SK-N-SH treated with all-trans-retinoic acid at 6 μM for 48 hours (cell line): Measurements from ENCODE around the gene USP36.

ENCODE experiments used
- ARNTL ChIP-seq: fragments of 450-650 bp; formaldehyde crosslinking; IDR thresholded peaks from 2 replicates; pipeline ENCODE4 v1.5.0; 2020; ENCODE audit warnings: low read depth, mild to moderate bottlenecking, moderate library complexity, borderline replicate concordance
- BACH2 ChIP-seq: fragments of 250-450 bp; sonication (Bioruptor Pico); IDR thresholded peaks from 2 replicates; pipeline ENCODE4 v1.9.0; 2021; ENCODE audit warnings: mild to moderate bottlenecking, borderline replicate concordance
- CSDC2 ChIP-seq: fragments of 250-450 bp; sonication (Bioruptor Pico); IDR thresholded peaks from 2 replicates; pipeline ENCODE4 v1.5.0; 2020; ENCODE audit warnings: mild to moderate bottlenecking, moderate library complexity
- ESRRG ChIP-seq: fragments of 250-450 bp; sonication (Bioruptor Pico); IDR thresholded peaks from 2 replicates; pipeline ENCODE4 v1.6.1; 2021; ENCODE audit warnings: mild to moderate bottlenecking
- ISL1 ChIP-seq: fragments of 250-450 bp; sonication (Bioruptor Pico); IDR thresholded peaks from 2 replicates; pipeline ENCODE4 v2.1.2; 2022; ENCODE audit warnings: mild to moderate bottlenecking, moderate library complexity
- OSR1 ChIP-seq: fragments of 250-450 bp; sonication (Bioruptor Pico); IDR thresholded peaks from 2 replicates; pipeline ENCODE4 v1.8.0; 2022; ENCODE audit warnings: moderate library complexity, mild to moderate bottlenecking, inconsistent platforms
- POU6F1 ChIP-seq: fragments of 250-450 bp; sonication (Bioruptor Pico); IDR thresholded peaks from 2 replicates; pipeline ENCODE4 v1.8.0; 2021; ENCODE audit warnings: low read depth, mild to moderate bottlenecking, moderate library complexity, borderline replicate concordance
- TOX ChIP-seq: fragments of 250-450 bp; sonication (Bioruptor Pico); IDR thresholded peaks from 2 replicates; pipeline ENCODE4 v1.8.0; 2021; ENCODE audit warnings: mild to moderate bottlenecking, moderate library complexity, borderline replicate concordance
- ZFP3 ChIP-seq: fragments of 250-450 bp; sonication (Bioruptor Pico); IDR thresholded peaks from 2 replicates; pipeline ENCODE4 v1.5.0; 2020; ENCODE audit warnings: mild to moderate bottlenecking, moderate library complexity
- ZFP30 ChIP-seq: fragments of 450-650 bp; formaldehyde crosslinking; IDR thresholded peaks from 2 replicates; pipeline ENCODE4 v1.5.0; 2022; ENCODE audit warnings: mild to moderate bottlenecking, moderate library complexity
- ZNF8 ChIP-seq: fragments of 450-650 bp; formaldehyde crosslinking; IDR thresholded peaks from 2 replicates; pipeline ENCODE4 v1.5.0; 2020; ENCODE audit warnings: mild to moderate bottlenecking, moderate library complexity

GRCh38 chr17:78763561-78763960, 77.1 kb downstream of the USP36 start:
- TF ChIP-seq OSR1 (CRISPR knock-in tag) (no peak), ZNF8 (no peak), ZFP30 (CRISPR knock-in tag) (no peak), CSDC2 (CRISPR knock-in tag) (no peak), ESRRG (CRISPR knock-in tag) (no peak), ISL1 (CRISPR knock-in tag) (no peak), TOX (CRISPR knock-in tag) (no peak), BACH2 (CRISPR knock-in tag) (no peak), ARNTL (no peak), POU6F1 (CRISPR knock-in tag) (no peak), ZFP3 (no peak)
